HEK293 (cell line): ENCODE measurements around the gene WNT5B.

Experiments used
- CTCF ChIA-PET: fragments of 350-600 bp; formaldehyde crosslinking; extraction: SDS; loops from one replicate; lab custom pipeline; 2021; ENCODE audit warnings: antibody characterized with exemption; lab: Yijun Ruan, JAX
- POLR2A ChIA-PET: fragments of 300-600 bp; formaldehyde crosslinking; extraction: SDS; loops from one replicate; lab custom pipeline; 2020; ENCODE audit warnings: antibody characterized with exemption, inconsistent platforms; lab: Yijun Ruan, JAX
- H3K27ac ChIP-seq: fragments of 200-500 bp; sonication (Bioruptor generic); 2 replicates; pipeline ENCODE4 v1.5.1; 2014; ENCODE audit warnings: low read depth, low read length, control low read depth, inconsistent platforms; ENCODE audit errors: extremely low read depth
- H3K36me3 ChIP-seq, 2 experiments: fragments of 200-500 bp in 1 of 2; sonication (Bioruptor generic) in 1 of 2; 1 replicate in 1 of 2; 2 replicates in 1 of 2; pipeline ENCODE4 v1.5.1; 2014 to 2017; ENCODE audit warnings: inconsistent platforms in 2 of 2, low read length in 2 of 2; ENCODE audit not compliant: control insufficient read depth in 2 of 2, insufficient read depth in 1 of 2
- H3K4me1 ChIP-seq: fragments of 200-500 bp; sonication (Bioruptor generic); 2 replicates; pipeline ENCODE4 v1.5.1; 2014; ENCODE audit warnings: mild to moderate bottlenecking, low read length, inconsistent platforms; ENCODE audit not compliant: control insufficient read depth, insufficient read depth
- H3K4me3 ChIP-seq: 2 replicates; pipeline ENCODE4 v1.5.1; 2011; ENCODE audit warnings: low read depth, mild to moderate bottlenecking, control low read depth, low read length, moderate library complexity
- H3K9me3 ChIP-seq: fragments of 200-500 bp; sonication (Bioruptor generic); 2 replicates; pipeline ENCODE4 v1.5.1; 2014; ENCODE audit warnings: low read depth, low read length, inconsistent platforms; ENCODE audit not compliant: control insufficient read depth, insufficient read depth
- GLI2 ChIP-seq: fragments of 450-650 bp; formaldehyde crosslinking; IDR thresholded peaks from 2 replicates; pipeline ENCODE4; 2017; ENCODE audit warnings: missing biosample characterization, missing genetic modification characterization, low read depth, borderline replicate concordance
- KLF8 ChIP-seq: fragments of 450-650 bp; formaldehyde crosslinking; IDR thresholded peaks from 2 replicates; pipeline ENCODE4 v1.5.1; 2016; ENCODE audit warnings: missing biosample characterization, missing genetic modification characterization
- REPIN1 ChIP-seq: fragments of 450-650 bp; formaldehyde crosslinking; IDR thresholded peaks from 2 replicates; pipeline ENCODE4 v1.5.1; 2017; ENCODE audit warnings: missing biosample characterization, missing genetic modification characterization, low read depth
- SP2 ChIP-seq: fragments of 450-650 bp; formaldehyde crosslinking; IDR thresholded peaks from 2 replicates; pipeline ENCODE4 v1.5.1; 2016; ENCODE audit warnings: missing biosample characterization, missing genetic modification characterization
- ZNF132 ChIP-seq: fragments of 450-650 bp; formaldehyde crosslinking; IDR thresholded peaks from 2 replicates; pipeline ENCODE4 v1.5.1; 2017; ENCODE audit warnings: missing biosample characterization, missing genetic modification characterization, borderline replicate concordance
- ZNF133 ChIP-seq: fragments of 450-650 bp; formaldehyde crosslinking; IDR thresholded peaks from 2 replicates; pipeline ENCODE4 v1.5.1; 2016; ENCODE audit warnings: missing biosample characterization, missing genetic modification characterization
- ZNF292 ChIP-seq: fragments of 450-650 bp; formaldehyde crosslinking; IDR thresholded peaks from 2 replicates; pipeline ENCODE4 v1.5.1; 2016; ENCODE audit warnings: low read depth, missing biosample characterization, missing genetic modification characterization, borderline replicate concordance
- ZNF350 ChIP-seq: fragments of 450-650 bp; formaldehyde crosslinking; IDR thresholded peaks from 2 replicates; pipeline ENCODE4 v1.5.0; 2017; ENCODE audit warnings: missing biosample characterization, mild to moderate bottlenecking, missing genetic modification characterization
- ZNF423 ChIP-seq: fragments of 450-650 bp; formaldehyde crosslinking; IDR thresholded peaks from 2 replicates; pipeline ENCODE4 v1.5.1; 2016; ENCODE audit warnings: missing biosample characterization, missing genetic modification characterization
- ZNF571 ChIP-seq: fragments of 450-650 bp; formaldehyde crosslinking; IDR thresholded peaks from 2 replicates; pipeline ENCODE4 v1.5.0; 2017; ENCODE audit warnings: missing biosample characterization, missing genetic modification characterization
- ZNF600 ChIP-seq: fragments of 450-650 bp; formaldehyde crosslinking; IDR thresholded peaks from 2 replicates; pipeline ENCODE4 v1.5.1; 2016; ENCODE audit warnings: missing biosample characterization, missing genetic modification characterization
- ZNF785 ChIP-seq: fragments of 450-650 bp; formaldehyde crosslinking; IDR thresholded peaks from 2 replicates; pipeline ENCODE4 v1.5.1; 2016; ENCODE audit warnings: missing biosample characterization, missing genetic modification characterization
- ZSCAN30 ChIP-seq: fragments of 450-650 bp; IDR thresholded peaks from 2 replicates; pipeline ENCODE4 v1.5.1; 2018; ENCODE audit warnings: missing biosample characterization, mild to moderate bottlenecking, missing genetic modification characterization, moderate library complexity
- TF ChIP-seq, protein P1 (sequence below): sonication (generic); formaldehyde crosslinking; IDR thresholded peaks from 2 replicates; pipeline ENCODE4 v1.8.1; 2022; ENCODE audit warnings: mild to moderate bottlenecking, moderate library complexity, missing genetic modification reagents
- TF ChIP-seq, protein P2 (sequence below): fragments of 450-650 bp; formaldehyde crosslinking; IDR thresholded peaks from 2 replicates; pipeline ENCODE4 v1.5.1; 2016; ENCODE audit warnings: missing biosample characterization, missing genetic modification characterization
- TF ChIP-seq, protein P3 (sequence below): fragments of 450-650 bp; formaldehyde crosslinking; IDR thresholded peaks from 2 replicates; pipeline ENCODE4 v1.5.1; 2016; ENCODE audit warnings: missing biosample characterization, missing genetic modification characterization
- TF ChIP-seq, protein P4 (sequence below): fragments of 450-650 bp; formaldehyde crosslinking; IDR thresholded peaks from 2 replicates; pipeline ENCODE4 v1.5.1; 2016; ENCODE audit warnings: missing biosample characterization, missing genetic modification characterization
- TF ChIP-seq, protein P5 (sequence below): fragments of 450-650 bp; formaldehyde crosslinking; IDR thresholded peaks from 2 replicates; pipeline ENCODE4 v1.5.1; 2016; ENCODE audit warnings: missing biosample characterization, missing genetic modification characterization
- TF ChIP-seq, protein P6 (sequence below): fragments of 450-650 bp; formaldehyde crosslinking; IDR thresholded peaks from 2 replicates; pipeline ENCODE4 v1.5.1; 2016; ENCODE audit warnings: missing biosample characterization, missing genetic modification characterization, borderline replicate concordance

The WNT5B gene

DNA sequence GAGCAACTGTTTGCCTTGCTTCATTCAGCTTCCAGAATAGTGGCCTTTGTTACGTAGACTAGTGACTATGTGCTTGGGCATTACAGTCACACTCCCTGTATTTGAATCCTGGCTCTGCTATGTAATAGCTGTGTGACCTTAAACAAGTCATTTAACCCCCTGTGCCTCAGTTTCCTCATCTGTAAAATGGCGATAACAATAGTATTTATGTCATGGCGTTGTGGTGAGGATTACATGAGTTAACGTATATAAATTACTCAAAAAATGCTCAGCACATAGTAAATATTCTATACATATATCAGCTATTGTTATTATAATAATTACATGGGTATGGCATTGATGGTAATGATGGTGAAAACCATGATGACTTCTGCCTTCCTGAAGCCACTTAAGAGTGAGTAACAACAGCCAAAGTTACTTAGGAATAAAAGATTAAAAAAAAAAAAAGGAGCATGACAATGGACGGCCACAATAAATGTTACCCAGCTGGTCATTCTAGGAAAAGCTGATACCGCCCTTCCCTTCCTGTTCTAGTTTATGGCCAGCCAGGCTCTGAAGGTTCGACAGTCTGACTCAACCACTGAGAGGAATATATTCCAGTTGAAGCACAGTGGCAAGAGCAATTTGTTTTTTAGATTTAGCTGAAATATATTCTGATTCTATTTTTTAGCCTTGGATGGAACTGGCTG, 51.9 kb downstream of the WNT5B start:
- CTCF ChIA-PET: interaction anchor here (0.5 to 1.0 kb wide), 2 partner anchors 110 to 308 kb away, joined by 3 to 4 read pairs; no protein-coding TSS in a partner anchor
- POLR2A ChIA-PET: interaction anchor here (1.9 kb wide), 1 partner anchor 19 kb away, joined by 11 read pairs; no protein-coding TSS in a partner anchor
- H3K9me3 ChIP-seq: no peaks in the 10 kb centered on the region
- no peaks in the 10 kb centered on the region for H3K36me3 ChIP-seq
- H3K27ac ChIP-seq: no peak overlapping the region
- no peak for TF ChIP-seq ZNF571 (tag by site-specific recombination)
- TF ChIP-seq GLI2: no peak
- no peak for TF ChIP-seq ZNF423 (tag by site-specific recombination)
- TF ChIP-seq, protein P1, sequence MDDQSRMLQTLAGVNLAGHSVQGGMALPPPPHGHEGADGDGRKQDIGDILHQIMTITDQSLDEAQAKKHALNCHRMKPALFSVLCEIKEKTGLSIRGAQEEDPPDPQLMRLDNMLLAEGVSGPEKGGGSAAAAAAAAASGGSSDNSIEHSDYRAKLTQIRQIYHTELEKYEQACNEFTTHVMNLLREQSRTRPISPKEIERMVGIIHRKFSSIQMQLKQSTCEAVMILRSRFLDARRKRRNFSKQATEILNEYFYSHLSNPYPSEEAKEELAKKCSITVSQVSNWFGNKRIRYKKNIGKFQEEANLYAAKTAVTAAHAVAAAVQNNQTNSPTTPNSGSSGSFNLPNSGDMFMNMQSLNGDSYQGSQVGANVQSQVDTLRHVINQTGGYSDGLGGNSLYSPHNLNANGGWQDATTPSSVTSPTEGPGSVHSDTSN: no peak
- TF ChIP-seq ZSCAN30 (tag by site-specific recombination): no peak
- no peak for TF ChIP-seq ZNF132 (tag by site-specific recombination)
- no peak for TF ChIP-seq REPIN1
- TF ChIP-seq, protein P2, sequence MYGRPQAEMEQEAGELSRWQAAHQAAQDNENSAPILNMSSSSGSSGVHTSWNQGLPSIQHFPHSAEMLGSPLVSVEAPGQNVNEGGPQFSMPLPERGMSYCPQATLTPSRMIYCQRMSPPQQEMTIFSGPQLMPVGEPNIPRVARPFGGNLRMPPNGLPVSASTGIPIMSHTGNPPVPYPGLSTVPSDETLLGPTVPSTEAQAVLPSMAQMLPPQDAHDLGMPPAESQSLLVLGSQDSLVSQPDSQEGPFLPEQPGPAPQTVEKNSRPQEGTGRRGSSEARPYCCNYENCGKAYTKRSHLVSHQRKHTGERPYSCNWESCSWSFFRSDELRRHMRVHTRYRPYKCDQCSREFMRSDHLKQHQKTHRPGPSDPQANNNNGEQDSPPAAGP (tag by site-specific recombination): no peak
- TF ChIP-seq ZNF133: no peak
- TF ChIP-seq, protein P3, sequence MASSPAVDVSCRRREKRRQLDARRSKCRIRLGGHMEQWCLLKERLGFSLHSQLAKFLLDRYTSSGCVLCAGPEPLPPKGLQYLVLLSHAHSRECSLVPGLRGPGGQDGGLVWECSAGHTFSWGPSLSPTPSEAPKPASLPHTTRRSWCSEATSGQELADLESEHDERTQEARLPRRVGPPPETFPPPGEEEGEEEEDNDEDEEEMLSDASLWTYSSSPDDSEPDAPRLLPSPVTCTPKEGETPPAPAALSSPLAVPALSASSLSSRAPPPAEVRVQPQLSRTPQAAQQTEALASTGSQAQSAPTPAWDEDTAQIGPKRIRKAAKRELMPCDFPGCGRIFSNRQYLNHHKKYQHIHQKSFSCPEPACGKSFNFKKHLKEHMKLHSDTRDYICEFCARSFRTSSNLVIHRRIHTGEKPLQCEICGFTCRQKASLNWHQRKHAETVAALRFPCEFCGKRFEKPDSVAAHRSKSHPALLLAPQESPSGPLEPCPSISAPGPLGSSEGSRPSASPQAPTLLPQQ: no peak
- TF ChIP-seq, protein P4, sequence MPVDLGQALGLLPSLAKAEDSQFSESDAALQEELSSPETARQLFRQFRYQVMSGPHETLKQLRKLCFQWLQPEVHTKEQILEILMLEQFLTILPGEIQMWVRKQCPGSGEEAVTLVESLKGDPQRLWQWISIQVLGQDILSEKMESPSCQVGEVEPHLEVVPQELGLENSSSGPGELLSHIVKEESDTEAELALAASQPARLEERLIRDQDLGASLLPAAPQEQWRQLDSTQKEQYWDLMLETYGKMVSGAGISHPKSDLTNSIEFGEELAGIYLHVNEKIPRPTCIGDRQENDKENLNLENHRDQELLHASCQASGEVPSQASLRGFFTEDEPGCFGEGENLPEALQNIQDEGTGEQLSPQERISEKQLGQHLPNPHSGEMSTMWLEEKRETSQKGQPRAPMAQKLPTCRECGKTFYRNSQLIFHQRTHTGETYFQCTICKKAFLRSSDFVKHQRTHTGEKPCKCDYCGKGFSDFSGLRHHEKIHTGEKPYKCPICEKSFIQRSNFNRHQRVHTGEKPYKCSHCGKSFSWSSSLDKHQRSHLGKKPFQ (tag by site-specific recombination): no peak
- H3K4me3 ChIP-seq: no peak overlapping the region
- H3K4me1 ChIP-seq: no peaks in the 10 kb centered on the region

DNA sequence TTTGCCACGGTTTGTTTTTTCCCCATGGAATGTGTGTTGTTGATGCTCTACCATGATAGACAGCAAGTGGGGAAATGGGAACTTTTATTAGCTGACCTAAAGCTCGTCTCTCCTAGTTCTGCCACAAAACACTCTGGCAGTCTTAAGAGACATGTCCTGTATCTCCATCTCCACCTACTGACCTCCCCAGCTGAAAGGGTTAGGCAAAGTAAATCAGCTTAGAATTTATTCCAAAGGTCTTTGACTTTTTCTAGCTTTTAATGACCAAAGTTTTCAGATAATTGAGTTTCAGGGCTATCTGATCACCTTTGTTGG, 52.4 kb downstream of the WNT5B start:
- TF ChIP-seq, protein P5, sequence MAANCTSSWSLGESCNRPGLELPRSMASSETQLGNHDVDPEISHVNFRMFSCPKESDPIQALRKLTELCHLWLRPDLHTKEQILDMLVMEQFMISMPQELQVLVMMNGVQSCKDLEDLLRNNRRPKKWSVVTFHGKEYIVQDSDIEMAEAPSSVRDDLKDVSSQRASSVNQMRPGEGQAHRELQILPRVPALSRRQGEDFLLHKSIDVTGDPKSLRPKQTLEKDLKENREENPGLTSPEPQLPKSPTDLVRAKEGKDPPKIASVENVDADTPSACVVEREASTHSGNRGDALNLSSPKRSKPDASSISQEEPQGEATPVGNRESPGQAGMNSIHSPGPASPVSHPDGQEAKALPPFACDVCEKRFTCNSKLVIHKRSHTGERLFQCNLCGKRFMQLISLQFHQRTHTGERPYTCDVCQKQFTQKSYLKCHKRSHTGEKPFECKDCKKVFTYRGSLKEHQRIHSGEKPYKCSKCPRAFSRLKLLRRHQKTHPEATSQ (tag by site-specific recombination): no peak
- TF ChIP-seq ZNF350 (tag by site-specific recombination) (no peak), KLF8 (tag by site-specific recombination) (no peak), SP2 (no peak), ZNF785 (tag by site-specific recombination) (no peak), ZNF292 (tag by site-specific recombination) (no peak), ZNF600 (tag by site-specific recombination) (no peak), ZNF571 (tag by site-specific recombination) (no peak)
- TF ChIP-seq, protein P6, sequence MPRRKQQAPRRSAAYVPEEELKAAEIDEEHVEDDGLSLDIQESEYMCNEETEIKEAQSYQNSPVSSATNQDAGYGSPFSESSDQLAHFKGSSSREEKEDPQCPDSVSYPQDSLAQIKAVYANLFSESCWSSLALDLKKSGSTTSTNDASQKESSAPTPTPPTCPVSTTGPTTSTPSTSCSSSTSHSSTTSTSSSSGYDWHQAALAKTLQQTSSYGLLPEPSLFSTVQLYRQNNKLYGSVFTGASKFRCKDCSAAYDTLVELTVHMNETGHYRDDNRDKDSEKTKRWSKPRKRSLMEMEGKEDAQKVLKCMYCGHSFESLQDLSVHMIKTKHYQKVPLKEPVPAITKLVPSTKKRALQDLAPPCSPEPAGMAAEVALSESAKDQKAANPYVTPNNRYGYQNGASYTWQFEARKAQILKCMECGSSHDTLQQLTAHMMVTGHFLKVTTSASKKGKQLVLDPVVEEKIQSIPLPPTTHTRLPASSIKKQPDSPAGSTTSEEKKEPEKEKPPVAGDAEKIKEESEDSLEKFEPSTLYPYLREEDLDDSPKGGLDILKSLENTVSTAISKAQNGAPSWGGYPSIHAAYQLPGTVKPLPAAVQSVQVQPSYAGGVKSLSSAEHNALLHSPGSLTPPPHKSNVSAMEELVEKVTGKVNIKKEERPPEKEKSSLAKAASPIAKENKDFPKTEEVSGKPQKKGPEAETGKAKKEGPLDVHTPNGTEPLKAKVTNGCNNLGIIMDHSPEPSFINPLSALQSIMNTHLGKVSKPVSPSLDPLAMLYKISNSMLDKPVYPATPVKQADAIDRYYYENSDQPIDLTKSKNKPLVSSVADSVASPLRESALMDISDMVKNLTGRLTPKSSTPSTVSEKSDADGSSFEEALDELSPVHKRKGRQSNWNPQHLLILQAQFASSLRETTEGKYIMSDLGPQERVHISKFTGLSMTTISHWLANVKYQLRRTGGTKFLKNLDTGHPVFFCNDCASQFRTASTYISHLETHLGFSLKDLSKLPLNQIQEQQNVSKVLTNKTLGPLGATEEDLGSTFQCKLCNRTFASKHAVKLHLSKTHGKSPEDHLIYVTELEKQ (tag by site-specific recombination): no peak
- no peak overlapping the region for H3K4me3 ChIP-seq
- POLR2A ChIA-PET: interaction anchor here (1.9 kb wide), 1 partner anchor 19 kb away, joined by 11 read pairs; no protein-coding TSS in a partner anchor
- no peaks in the 10 kb centered on the region for H3K4me1 ChIP-seq
- CTCF ChIA-PET: interaction anchor here (0.5 kb wide), 1 partner anchor 308 kb away, joined by 4 read pairs; no protein-coding TSS in a partner anchor
- no peaks in the 10 kb centered on the region for H3K9me3 ChIP-seq
- H3K36me3 ChIP-seq: no peaks in the 10 kb centered on the region
- no peak overlapping the region for H3K27ac ChIP-seq
